HG03135 (cell line): ENCODE data around the gene PPAN.

Experiments
- ATAC-seq: cut with Tn5 transposase; IDR thresholded peaks from one replicate; pipeline ENCODE4 v1.9.1; 2021; ENCODE audit warnings: mild to moderate bottlenecking, moderate library complexity; ENCODE audit not compliant: unreplicated experiment

The PPAN gene

DNA sequence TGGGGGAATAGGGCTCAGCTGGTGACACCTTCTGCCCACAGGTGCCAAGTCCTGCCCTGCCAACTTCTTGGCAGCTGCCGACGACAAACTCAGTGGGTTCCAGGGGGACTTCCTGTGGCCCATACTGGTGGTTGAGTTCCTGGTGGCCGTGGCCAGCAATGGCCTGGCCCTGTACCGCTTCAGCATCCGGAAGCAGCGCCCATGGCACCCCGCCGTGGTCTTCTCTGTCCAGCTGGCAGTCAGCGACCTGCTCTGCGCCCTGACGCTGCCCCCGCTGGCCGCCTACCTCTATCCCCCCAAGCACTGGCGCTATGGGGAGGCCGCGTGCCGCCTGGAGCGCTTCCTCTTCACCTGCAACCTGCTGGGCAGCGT is 7.4 kb downstream of the PPAN start:
- no peak for ATAC-seq

DNA sequence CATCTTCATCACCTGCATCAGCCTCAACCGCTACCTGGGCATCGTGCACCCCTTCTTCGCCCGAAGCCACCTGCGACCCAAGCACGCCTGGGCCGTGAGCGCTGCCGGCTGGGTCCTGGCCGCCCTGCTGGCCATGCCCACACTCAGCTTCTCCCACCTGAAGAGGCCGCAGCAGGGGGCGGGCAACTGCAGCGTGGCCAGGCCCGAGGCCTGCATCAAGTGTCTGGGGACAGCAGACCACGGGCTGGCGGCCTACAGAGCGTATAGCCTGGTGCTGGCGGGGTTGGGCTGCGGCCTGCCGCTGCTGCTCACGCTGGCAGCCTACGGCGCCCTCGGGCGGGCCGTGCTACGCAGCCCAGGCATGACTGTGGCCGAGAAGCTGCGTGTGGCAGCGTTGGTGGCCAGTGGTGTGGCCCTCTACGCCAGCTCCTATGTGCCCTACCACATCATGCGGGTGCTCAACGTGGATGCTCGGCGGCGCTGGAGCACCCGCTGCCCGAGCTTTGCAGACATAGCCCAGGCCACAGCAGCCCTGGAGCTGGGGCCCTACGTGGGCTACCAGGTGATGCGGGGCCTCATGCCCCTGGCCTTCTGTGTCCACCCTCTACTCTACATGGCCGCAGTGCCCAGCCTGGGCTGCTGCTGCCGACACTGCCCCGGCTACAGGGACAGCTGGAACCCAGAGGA is 7.9 kb downstream of the PPAN start:
- no peak for ATAC-seq

DNA sequence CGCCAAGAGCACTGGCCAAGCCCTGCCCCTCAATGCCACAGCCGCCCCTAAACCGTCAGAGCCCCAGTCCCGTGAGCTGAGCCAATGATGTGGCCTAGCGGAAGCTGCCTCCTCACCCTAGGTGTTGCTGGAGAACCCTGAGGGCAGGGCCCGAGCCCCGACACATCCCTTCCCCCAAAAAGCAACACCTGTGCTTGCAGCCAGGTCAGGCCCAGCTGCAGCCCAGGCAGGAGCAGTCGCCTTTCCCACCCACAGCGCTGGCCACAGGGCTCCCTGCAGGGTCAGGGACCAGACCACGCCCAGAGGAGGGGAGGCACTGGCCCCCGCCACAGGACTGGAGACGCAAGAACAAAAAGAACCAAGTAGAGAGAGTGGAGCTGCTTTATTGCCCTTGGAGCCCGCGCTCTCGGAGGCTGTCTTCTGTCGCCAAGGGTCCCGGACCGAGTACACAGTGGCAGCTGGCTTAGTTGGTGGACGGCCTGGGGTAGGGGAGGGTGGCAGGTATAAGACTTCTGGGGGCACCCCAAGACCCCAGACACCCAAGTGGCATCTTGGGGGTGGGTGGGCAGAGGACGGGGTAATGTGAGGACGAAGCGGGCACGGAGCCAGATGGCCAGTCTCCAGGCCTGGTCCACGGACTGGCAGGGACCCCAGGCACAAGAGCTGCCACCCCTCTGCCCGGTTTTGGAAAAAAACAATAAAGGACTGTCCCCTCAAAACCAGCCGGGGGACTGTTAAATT is 8.7 kb downstream of the PPAN start:
- no peak for ATAC-seq

DNA sequence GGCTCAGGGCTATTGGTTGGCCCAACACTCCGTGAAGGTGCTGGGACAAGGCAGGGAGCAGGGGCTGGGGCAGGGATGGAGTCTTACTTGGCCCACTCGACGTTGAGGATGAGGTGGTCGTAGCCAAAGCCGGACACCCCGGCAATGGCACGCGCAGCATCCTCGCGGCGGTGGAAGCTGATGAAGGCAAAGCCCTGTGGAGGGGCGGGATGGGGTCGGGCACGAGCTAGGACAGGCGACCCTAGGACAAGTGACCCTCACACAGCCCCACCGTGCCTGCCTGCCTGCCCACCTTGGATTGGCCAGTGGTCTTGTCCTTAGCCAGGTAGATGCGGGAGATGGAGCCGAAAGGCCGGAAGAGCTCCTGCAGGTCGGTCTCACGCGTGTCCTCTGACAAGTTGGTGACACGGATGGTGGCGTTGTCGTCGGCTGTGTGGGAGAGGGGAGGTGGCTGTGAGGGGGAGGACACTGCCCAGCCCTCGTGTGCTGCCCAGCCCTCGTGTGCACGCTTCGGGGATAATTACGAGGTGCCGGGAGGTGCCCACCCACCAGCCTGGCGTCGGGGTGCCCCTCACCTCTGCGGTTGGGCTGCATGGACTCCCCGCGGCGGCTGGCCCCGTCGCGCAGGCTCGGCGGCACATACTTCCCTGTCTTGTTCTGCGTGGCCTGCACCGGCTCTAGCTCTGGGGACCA is 9.4 kb downstream of the PPAN start:
- no peak for ATAC-seq

DNA sequence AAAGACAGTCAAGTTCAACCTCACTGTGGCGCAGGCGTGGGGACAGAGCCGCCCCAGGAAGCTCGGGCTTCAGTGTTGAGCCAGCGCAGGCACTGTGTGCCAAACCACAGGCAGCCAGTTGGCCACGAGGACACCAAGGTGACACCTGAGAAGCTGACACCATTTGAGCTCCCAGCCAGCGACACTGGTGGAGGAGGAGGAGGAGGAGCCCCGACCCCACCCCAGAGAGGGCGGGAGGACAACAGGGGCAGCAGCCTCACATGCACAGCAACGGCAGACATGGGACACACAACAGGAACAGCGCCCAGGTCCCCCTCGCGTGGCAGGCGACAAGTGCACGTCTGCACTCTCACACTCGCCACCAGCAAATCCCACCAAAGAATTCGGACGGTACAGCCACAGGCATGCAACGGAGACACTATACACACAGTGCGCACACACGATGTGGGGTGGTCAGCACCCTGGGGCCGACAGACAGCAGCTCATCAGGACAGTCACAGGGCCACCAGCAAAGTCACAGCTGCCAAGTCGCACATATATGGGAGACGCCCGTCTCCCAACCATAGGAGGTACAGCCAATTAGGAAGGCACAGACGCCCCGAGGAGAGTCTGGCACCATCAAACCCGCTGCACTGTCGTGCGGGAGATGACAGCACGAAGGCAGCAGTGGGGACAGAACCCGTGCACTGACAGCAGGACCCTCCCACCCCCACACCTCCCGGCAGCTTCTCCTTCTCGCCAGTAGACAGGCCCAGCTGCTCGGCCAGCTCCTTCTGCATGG is 10.1 kb downstream of the PPAN start:
- ATAC-seq = no peak

DNA sequence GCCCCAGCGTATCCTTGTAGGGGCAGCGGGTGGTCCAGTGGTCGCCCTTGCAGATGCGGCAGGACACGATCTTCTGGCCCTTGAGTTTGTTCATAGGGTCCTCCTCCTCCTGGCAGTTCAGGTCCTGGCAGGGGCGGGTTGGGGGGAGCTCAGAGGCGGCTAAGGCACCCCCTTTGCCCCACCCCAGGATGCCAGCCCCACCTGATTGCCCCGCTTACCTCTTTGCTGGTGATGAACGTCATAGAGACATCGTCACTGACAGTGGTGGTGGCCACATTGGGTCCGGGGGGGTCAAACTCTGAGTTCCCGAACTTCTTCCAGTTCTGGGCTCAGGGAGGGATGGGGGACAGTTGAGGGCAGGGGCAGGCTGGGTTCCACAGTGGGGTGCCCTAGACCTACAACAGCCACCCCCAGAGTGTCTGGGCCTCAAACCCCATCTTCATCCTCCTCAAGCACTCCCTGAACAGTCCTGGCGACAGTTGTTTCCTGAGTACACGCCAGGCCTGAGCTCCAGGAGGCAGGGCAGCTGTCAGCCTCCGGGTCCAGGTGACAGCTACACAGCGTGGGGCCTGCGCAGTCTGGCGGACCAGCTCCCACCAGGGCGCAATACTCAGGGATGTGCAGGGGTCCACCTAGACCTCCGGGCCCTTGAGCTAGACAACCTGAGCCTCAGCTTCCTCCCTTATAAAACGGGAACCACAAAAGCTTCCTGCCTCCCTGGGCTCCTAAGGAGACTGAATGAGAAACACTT is 10.9 kb downstream of the PPAN start:
- no peak for ATAC-seq

DNA sequence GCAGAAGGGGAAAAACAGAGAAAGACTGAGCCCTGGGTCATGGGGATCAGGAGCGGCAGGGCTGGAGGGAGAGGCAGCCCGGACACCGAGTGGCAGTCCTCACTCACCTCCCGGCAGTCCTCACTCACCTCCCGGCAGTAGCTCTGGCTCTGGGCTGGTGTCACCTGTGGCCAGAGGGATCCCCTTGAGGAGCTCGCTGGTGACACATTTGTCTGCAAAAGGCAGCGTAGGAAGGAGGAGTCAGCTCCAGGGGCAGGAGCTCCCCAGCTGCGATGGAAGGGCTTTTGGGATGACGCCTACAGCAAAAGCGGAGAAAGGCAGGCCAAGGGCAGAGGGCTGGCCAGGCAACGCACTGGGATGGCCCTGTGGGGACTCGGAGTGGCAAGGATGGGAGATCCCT is 12.8 kb downstream of the PPAN start:
- ATAC-seq = no peak

DNA sequence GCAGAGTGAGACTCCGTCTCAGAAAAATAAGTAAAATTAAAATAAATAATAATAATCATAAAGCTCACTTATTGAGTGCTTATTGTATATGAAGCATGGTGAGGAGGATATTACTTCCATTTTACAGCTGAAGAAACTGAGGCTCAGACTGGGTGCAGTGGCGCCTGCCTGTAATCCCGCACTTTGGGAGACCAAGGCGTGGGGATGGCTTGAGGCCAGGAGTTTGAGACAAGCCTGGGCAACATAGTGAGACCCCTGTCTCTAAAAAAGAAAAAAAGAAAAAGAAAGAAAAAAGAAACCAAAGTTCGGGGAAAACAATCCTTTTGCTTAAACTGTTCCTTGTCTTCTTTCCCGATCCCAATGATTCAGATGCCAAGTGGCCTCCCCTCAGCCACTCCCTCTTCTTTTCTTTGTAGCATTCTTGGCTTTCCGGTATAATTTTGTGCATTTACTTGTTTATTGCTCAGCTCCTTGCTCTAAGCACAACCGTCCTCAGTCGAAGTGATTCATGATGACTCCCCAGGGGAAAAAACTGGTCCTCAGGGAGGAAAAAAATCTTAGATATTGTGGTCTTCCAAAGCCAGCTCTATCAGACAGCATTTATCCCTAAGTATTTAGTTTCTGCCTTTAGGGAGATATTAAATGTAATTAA is 14.5 kb downstream of the PPAN start:
- ATAC-seq = no peak

DNA sequence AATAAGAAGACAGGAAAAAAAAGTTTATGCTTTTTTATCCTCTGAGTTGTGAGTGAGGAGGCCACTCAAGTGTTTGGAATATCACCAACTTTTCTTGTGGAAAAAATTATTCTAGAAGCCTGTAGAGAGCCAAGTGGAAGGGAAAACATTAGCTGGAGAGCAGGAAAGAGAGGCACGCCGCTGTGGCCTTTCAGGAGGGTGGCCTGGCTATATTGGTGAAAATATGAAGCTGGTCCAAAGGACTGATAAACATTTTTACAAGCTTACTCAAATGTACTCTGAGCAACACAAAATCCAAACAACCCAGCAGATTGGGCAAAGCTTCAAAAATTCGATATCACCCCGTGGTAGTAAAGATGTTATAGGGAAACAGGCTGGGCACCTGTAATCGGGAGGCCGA is 15.9 kb downstream of the PPAN start:
- ATAC-seq = no peak

DNA sequence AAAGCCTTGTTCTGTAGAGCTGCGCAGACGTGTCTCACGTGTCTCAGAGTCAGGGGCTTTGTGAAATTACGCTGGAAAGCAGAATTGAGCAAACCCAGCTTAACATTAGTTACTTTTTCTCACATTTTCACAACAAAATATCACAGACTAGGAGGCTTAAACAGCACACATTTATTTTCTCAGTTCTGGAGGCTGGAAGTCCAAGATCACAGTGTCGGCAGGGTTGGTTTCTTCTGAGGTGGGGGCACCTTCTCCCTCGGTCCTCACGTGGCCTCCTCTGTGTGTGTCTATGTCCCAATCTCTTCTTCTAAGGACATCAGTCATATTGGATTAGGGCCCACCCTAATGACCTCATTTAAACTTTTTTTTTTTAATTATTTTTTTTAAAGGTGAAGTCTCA is 18.3 kb downstream of the PPAN start:
- no peak for ATAC-seq

DNA sequence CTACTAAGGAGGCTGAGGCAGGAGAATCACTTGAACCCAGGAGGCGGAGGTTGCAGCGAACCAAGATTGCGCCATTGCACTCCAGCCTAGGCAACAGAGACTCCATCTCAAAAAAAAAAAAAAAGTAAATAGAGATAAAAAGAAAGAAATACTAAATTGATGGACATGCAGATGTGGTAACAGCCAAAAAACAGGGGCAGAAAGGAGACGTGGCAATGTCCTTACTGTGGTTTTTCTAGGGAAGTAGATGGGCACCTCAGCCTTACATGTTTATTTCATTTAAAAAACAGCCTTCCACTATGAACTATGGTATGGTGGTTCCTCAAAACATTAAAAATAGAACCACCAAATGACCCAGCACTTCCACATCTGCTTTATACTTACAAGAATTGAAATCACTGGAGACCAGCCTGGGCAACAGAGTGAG is 20.1 kb downstream of the PPAN start:
- no peak for ATAC-seq

DNA sequence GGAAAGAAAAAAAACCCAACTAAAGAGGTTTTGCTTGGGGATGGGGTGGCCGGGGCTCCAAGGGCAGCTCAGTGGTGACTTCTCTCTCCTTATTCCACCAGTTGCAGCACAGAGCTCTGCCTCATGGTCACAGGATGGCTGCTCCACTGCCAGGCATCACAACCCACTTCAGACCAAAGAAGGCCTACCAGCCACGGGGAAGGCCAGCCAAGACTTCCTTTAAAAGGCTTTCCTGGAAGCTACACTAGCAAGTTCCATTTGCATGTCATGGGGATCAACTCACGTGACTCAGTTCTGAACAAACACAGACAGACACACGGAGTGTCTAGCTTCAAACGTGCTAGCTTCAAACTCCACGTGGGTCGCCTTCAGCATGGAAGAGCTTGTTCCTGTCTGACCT is 26.7 kb downstream of the PPAN start:
- ATAC-seq = no peak

DNA sequence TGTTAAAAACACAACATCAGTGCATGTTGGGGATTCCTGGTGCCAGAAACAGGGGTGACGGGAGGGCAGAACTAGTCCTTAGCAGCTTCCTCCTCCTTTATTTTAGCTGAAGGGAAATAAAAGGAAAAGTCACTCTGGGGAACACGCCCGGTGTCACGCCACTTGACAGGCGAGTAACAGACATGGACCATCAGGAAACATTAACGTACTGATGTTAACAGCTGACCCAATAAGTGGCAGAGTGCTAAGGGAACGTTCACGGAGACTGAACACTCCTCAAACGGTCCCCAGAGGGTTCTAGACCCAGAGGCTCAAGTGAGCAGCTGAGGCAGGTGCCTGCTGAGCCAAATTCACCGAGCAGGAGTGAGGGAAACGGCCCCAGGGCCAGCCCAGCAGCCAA is 27.4 kb downstream of the PPAN start:
- no peak for ATAC-seq

DNA sequence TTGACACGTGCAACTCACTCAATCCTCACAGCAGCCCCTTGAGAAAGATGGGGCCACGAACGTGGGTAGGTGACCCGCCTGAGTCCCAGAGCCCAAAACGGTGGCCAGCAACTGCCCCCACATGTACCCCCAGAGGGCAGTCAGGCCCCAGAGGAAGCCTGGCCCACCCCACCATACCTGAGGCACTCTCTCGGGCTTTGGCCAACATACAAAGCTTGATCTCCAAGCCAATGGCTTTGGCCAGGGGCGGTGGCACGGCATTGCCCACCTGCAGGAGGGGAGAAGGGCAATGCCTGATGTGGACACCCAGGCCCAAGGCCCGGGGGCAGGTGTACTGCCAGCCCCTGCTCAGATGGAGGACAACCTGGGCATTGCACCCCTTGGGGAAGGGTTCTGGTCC is 27.9 kb downstream of the PPAN start:
- ATAC-seq = no peak

DNA sequence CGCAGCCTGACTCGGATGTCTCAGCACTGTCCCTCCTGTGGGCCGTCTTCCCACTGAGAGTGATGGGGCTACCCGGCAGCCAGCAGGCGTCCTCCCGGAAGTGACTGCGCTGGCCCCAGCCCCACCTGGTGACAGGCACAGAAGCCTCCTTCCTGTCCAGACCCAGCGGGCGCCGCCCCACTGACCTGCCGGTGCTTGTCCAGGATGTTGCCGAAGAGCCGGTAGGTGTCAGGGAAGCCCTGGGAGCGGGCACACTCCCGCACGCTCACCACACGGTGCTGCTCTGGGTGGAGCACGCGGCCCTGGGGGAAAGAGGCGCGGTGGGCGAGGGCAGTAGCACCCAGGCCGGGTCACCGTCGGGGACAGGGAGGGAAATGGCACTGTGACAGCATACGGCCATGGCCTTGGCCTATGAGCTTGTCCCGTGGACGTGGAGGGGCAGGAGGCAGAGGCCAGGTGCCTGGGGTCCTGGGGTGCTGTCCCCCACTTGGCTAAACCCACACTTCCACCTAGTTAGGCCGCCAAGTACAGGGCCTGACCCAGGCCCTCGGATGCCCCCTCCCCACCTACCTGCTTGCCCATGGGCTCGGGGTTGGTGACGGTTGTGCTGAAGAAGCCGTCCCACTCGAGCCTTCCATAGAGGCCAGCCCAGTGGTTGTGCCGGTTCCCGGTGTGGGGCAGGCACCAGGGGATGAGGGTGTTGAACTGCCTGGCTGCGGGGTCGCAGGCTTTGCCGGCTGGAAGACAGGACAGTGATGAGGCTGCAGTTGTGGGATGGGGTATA is 29.6 kb downstream of the PPAN start:
- no peak for ATAC-seq

DNA sequence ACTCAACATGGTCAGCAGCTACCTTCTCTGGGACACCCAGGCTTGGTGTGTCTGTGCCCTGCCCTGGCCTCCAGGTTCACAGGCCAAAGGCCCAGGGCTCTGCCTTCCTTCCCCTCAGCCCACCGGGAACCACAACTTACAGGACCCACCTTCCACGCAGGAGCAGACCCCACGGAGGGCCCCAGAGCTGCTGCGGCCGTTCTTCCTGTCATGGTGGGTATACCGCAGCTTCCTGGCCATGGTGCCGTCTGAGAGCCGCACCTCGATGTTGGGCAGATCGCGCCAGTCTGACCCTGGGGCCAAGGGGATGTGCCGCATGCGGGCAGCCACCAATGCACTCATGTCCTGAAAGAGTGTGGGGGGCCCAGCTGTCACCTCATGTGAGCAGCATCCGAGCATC is 30.8 kb downstream of the PPAN start:
- ATAC-seq = no peak

DNA sequence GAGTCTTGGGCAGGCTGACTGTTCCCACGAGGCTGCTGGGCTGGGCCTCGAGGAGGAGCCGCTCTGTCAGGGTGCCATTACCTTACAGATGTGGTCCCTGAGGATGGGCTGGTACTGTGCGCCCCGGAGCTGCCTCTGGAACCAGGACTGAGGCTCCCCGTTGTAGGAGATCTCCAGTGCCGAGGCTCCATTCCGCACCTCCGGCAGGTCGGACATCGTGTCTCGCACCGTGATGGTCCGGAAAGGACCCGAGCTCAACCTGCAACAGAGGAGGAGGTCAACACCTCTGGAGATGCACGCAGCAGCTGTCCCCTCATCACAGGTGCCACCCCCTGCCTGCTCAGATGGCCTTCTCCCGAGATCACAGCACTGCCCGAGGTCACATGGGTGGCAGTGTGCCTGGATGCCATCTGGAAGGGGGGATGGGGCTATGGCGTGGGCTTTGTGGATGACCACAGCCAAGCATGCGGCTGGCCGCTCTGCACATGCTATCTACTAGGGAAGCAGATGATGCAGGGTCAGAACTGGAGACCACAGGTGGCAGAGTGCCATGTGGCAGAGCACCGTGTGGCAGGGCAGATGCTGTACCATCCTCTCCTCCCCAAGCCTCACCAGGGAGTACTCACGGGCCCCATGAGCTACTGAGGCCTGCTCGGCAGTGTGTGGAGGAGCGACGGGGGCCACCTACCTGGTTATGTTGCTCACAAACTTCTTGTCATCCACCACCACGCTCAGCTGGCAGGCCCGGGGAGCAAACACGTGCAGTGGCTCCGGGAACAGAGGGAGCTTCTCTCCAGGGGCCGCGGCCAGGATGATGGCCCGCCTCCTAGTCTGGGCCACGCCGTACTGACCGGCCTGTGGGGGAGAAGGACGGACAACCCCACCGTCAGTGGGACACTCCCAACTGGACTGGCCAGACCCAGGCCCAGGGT is 31.9 kb downstream of the PPAN start:
- ATAC-seq = no peak
